GM12874 (cell line): ENCODE results near the gene ATG7.

ENCODE experiments used
- TF ChIP-seq, protein P1 (sequence below): IDR thresholded peaks from 2 replicates; pipeline ENCODE4 v1.5.1; 2011; ENCODE audit warnings: low read depth, mild to moderate bottlenecking, control low read depth, low read length, moderate library complexity; ENCODE audit not compliant: insufficient read depth

The ATG7 gene

DNA sequence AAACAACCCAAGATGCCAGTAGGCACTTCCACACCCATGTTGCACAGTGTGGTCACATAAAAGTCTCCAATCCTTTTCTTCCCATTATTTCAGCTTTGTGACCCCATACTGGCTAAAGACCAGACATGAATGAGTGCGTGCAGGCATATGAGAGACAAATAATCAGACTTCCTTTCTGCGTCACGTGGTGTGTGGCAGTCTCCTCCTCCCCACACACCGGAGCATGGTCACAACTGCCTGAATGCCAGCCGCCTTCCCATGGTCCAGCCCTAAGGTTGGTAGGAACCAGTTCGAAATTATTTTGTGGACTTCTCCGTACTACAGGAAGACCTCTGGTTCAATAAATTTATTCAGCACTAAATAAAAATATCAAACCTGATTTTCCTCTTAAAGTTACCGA lies 306.0 kb downstream of the ATG7 start:
- TF ChIP-seq, protein P1, sequence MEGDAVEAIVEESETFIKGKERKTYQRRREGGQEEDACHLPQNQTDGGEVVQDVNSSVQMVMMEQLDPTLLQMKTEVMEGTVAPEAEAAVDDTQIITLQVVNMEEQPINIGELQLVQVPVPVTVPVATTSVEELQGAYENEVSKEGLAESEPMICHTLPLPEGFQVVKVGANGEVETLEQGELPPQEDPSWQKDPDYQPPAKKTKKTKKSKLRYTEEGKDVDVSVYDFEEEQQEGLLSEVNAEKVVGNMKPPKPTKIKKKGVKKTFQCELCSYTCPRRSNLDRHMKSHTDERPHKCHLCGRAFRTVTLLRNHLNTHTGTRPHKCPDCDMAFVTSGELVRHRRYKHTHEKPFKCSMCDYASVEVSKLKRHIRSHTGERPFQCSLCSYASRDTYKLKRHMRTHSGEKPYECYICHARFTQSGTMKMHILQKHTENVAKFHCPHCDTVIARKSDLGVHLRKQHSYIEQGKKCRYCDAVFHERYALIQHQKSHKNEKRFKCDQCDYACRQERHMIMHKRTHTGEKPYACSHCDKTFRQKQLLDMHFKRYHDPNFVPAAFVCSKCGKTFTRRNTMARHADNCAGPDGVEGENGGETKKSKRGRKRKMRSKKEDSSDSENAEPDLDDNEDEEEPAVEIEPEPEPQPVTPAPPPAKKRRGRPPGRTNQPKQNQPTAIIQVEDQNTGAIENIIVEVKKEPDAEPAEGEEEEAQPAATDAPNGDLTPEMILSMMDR: no peak

DNA sequence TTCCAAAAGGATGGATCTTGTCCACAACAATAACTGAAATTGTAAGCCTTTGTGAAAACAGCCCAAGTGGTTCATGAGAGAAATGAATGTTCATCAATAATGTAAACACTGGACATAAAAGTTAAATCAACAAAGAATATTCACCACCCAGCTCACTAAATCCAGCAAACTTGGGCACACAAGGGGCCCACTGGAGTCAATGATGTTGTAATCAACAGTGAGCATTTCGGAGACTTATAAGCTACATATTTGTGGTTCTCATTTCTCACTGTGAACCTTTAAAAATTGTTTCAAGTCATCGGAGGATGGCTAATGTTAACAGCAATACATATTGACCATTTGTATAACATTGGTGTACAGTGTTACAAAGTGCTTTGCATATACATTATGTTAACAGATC lies 308.4 kb downstream of the ATG7 start:
- TF ChIP-seq, protein P1: no peak

DNA sequence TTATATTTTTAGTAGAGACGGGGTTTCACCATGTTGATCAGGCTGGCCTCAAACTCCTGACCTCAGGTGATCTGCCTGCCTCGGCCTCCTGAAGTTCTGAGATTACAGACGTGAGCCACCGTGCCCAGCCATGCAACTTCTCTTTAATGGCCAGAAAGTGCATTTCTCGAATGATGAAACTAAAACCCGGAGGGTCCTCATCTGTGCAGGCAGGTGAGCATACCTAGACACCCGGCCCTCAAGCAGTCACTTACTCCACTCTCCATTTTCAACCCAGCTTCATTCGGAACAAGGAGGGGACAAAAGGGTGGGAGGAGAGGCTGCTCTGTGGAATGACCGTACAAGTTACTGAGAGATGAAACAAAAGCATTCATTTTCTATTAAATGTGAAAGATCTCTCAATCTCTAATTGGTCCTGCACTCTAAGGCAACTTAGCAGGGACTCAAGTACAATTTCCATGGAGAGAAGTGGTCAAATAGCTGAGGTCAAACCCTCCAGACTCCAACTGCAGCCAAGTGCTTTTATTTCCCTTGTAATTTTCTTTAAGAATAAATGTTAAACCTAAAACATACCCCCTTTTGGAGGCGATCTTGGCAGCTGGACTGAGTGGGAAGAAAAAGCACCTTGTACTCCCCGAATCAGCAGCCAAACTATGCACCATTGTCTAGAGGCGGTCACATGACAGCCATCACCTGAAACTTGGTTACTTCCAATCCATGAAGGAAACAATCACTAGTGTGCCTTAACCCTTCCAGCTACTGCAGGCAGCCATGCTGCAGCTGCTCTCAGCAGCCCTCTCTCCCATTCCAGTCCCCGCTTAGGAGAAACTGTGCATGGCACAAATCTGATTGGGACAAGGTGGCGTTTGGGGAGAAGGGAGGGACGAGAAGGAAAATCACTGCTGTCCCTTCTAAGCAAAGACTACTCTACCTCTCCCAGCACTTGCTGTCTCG lies 309.3 kb downstream of the ATG7 start:
- TF ChIP-seq, protein P1: no peak

DNA sequence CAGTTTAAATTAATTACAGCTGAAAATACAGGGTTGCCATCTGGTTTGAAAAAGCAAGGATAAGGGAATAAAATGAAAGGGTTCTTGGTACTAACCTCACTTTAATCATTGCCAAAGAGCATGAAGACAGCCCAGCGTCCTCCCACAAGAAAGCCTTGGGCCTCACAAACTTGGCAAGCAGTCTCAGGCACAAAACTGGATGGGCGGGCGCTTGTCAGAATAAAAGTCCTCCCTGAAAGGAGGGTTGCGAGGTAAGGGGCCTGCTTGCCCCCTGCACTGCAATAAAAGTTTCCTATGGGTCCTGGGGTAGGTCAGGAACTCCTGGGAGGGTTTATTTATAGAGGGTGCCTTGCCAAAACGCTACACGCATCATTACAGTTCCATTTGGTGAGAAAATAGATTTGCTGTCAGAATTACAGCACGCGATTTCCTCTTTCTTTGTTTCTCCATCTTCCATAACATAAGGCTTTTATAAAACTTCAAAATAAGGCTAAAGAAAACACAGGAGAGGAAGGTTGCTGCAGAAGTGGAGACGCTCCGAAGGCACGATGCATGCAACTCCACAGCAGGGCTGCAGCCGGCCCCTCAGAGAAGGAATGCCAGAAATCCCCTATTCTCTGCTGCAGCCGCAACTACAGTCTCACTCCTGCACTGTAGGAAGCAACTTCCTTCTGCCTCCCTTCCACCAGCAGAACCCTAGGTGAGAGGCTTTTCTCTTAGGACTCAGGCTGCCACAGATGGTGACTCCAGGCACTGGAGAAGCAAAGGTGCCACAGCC lies 310.2 kb downstream of the ATG7 start:
- TF ChIP-seq, protein P1: no peak

DNA sequence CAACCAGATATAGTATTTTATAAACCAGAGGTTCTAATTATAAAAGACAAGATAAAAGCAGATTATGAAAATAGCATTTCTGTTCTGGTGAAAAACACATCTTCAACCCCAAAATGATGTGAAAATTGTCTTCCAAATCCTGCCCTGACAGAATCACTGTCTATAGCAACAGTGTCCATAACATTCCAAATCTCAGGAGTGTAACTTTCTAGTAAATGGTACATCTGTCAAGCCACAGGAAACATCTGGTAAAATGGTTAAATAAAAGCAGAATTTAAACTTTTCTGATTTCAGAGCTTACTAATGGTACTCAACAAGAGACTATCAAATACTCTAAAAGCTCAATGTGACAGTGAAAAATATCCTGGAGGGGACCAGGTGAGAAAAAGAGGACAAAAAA lies 311.0 kb downstream of the ATG7 start:
- TF ChIP-seq, protein P1: no peak

DNA sequence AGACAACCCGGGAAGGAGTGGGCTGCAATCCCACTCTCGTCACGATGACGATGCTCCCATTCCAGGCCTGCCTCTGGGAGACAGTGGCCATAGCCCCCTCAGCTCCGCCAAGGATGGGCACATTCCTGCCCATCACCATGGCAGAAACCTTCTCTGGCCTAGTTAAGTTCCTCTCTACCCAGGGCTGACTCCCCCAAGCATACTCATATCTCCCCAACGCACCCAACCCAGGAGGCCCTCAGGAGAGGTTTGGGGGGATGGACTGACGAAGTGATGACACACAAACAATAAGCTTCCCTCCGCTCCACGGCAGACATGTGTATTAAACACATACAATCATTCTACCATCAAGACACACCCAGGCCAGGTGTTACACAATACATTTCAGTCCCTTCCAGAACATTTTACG lies 311.4 kb downstream of the ATG7 start:
- TF ChIP-seq, protein P1: no peak

DNA sequence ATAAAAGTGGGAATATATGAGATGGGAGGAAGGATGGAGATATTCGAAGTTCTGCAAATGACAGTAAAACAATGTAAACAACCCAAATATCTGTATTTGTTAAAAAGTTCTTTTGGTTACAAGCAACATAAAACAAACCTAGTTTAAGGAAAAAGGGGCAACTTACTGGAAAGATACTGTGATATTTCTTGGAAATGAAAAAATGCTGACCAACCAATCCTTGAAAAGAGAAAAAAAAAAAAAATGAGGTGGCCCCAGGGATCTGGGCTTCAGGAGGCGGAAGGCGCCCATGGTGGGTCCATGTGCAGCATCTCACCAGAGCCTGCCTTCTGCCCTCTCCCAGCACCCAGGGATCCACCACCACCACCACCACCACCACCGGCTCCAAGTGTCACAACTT lies 312.4 kb downstream of the ATG7 start:
- TF ChIP-seq, protein P1: no peak
